B cell (primary cell): ENCODE data around the gene GLI1. TPM values are rescaled to one million over a fixed set of nuclear protein-coding genes. Genes with fewer than 3 reads are reported as not detected.
"Not testable (repeated sequence)": the region's sequence is repeated elsewhere in the genome, so short reads cannot be mapped to it uniquely, and the experiment has no call there.

Experiments used
- ATAC-seq: fragments of 200-7000 bp; cut with Tn5 transposase; one replicate; pipeline ENCODE4 v1.10.0; 2021; ENCODE audit warnings: low read depth, mild to moderate bottlenecking, moderate number of reproducible peaks, moderate library complexity
- CTCF ChIA-PET: fragments of 350-600 bp; sonication (Branson Sonifier 250); formaldehyde crosslinking; loops from one replicate; lab custom pipeline; 2021; ENCODE audit warnings: antibody characterized with exemption, inconsistent platforms; lab: Charles Lee
- POLR2A ChIA-PET: fragments of 350-600 bp; sonication (Branson Sonifier 250); formaldehyde crosslinking; loops from one replicate; lab custom pipeline; 2021; ENCODE audit warnings: antibody characterized with exemption; lab: Charles Lee
- DNase-seq: peaks from one replicate; pipeline ENCODE4 v3.0.0; 2013
- H2AFZ ChIP-seq: 2 replicates; pipeline ENCODE4 v1.6.1; 2012; ENCODE audit warnings: mild to moderate bottlenecking, low read depth, low read length; ENCODE audit not compliant: insufficient read depth, poor library complexity, severe bottlenecking
- H3K27ac ChIP-seq, 2 donors: 1 replicate in 1 of 2; 2 replicates in 1 of 2; pipeline ENCODE4 v1.5.1; 2012 to 2013; ENCODE audit warnings: low read length in 2 of 2, mild to moderate bottlenecking in 2 of 2, moderate library complexity in 1 of 2
- H3K27me3 ChIP-seq, 4 experiments: fragments of 200-600 bp in 1 of 4; sonication (generic) in 1 of 4; replicated peaks in 1 of 4; 1 replicate in 2 of 4; 2 replicates in 2 of 4; pipeline versions ENCODE4 v1.6.1 to v1.7.0; 2013 to 2016; ENCODE audit warnings: low read length in 3 of 4, mild to moderate bottlenecking in 2 of 4, mixed read lengths in 1 of 4, moderate library complexity in 1 of 4; ENCODE audit not compliant: insufficient read depth in 4 of 4, control insufficient read depth in 3 of 4; ENCODE audit errors: control extremely low read depth in 1 of 4
- H3K36me3 ChIP-seq, 2 experiments: replicated peaks in 1 of 2; 1 replicate in 1 of 2; 2 replicates in 1 of 2; pipeline versions ENCODE4 v1.6.1 to v1.7.1; 2013; ENCODE audit warnings: low read length in 1 of 2; ENCODE audit not compliant: insufficient read depth in 2 of 2, control insufficient read depth in 1 of 2; ENCODE audit errors: control extremely low read depth in 1 of 2, extremely low read depth in 1 of 2
- H3K4me1 ChIP-seq, 2 donors: fragments of 200-600 bp in 1 of 2; sonication (generic) in 1 of 2; 1 replicate in 1 of 2; 2 replicates in 1 of 2; pipeline versions ENCODE4 v1.5.1 to v1.6.1; 2013 to 2017; ENCODE audit warnings: low read length in 2 of 2; ENCODE audit not compliant: control insufficient read depth in 2 of 2, insufficient read depth in 2 of 2
- H3K4me2 ChIP-seq: replicated peaks from 2 replicates; pipeline ENCODE3; 2012; ENCODE audit warnings: mild to moderate bottlenecking, low read depth, low read length; ENCODE audit not compliant: poor library complexity, severe bottlenecking
- H3K4me3 ChIP-seq, 5 experiments: fragments of 200-600 bp in 1 of 5; sonication (generic) in 1 of 5; 1 replicate in 3 of 5; 2 replicates in 2 of 5; pipeline versions ENCODE4 v1.5.1 to v1.7.0; 2011 to 2016; ENCODE audit warnings: low read length in 4 of 5, mild to moderate bottlenecking in 4 of 5, low read depth in 2 of 5, control low read depth in 1 of 5, moderate library complexity in 1 of 5; ENCODE audit not compliant: insufficient read depth in 1 of 5; ENCODE audit errors: control extremely low read depth in 1 of 5, extremely low read depth in 1 of 5
- H3K79me2 ChIP-seq: fragments of 200-600 bp; sonication (generic); one replicate; pipeline ENCODE4 v1.6.0; 2016; ENCODE audit warnings: low read length; ENCODE audit not compliant: control insufficient read depth, insufficient read depth
- H3K9ac ChIP-seq: fragments of 200-600 bp; sonication (generic); 2 replicates; pipeline ENCODE4 v1.6.1; 2017; ENCODE audit warnings: mild to moderate bottlenecking, low read length, moderate library complexity
- H3K9me3 ChIP-seq, 3 donors: one replicate each; pipeline versions ENCODE4 v1.6.1 to v1.7.1; 2013; ENCODE audit warnings: low read length in 2 of 3; ENCODE audit not compliant: control insufficient read depth in 2 of 3, insufficient read depth in 1 of 3; ENCODE audit errors: control extremely low read depth in 1 of 3
- H4K20me1 ChIP-seq: 2 replicates; pipeline ENCODE4 v1.6.0; 2012; ENCODE audit warnings: mild to moderate bottlenecking, low read length; ENCODE audit not compliant: insufficient read depth, control insufficient read depth, poor library complexity, severe bottlenecking
- H3K27ac Mint-ChIP-seq: one replicate; pipeline ENCODE4 v1.8.0; 2021; ENCODE audit warnings: mixed read lengths
- H3K27me3 Mint-ChIP-seq: one replicate; pipeline ENCODE4 v1.8.0; 2021; ENCODE audit warnings: mixed read lengths
- H3K4me1 Mint-ChIP-seq: one replicate; pipeline ENCODE4 v1.8.0; 2021; ENCODE audit warnings: mixed read lengths
- H3K4me3 Mint-ChIP-seq: one replicate; pipeline ENCODE4 v1.8.0; 2021; ENCODE audit warnings: mixed read lengths
- H3K9me3 Mint-ChIP-seq: one replicate; pipeline ENCODE4 v1.8.0; 2022; ENCODE audit warnings: mixed read lengths; ENCODE audit not compliant: insufficient read depth
- EZH2 ChIP-seq: IDR thresholded peaks from 2 replicates; pipeline ENCODE4 v1.6.1; 2012; ENCODE audit warnings: borderline replicate concordance, low read depth, mild to moderate bottlenecking, moderate library complexity, low read length; ENCODE audit not compliant: insufficient read depth, poor library complexity, severe bottlenecking
- WGBS: methylation state at CpG from one replicate; pipeline ENCODE4 v1.1.5; 2013; ENCODE audit warnings: missing lambda C conversion rate; ENCODE audit not compliant: insufficient coverage; 5-methylcytosine and 5-hydroxymethylcytosine counted together
- intact Hi-C: fragments of 100-400 bp; cut with micrococcal nuclease; formaldehyde crosslinking; loops from one replicate; pipeline ENCODE4 v1.10.0; 2022
- polyA plus RNA-seq: library from polyadenylated mRNA; depleted of rRNA; stranded (reverse); fragments of >200 nt; gene quantifications from 2 replicates; pipeline ENCODE4 v1.2.3, GENCODE V29; 2012
- total RNA-seq, 2 donors: library from RNA; stranded (reverse); fragments of 120-200 nt in 1 of 2; gene quantifications; 1 replicate in 1 of 2; 2 replicates in 1 of 2; pipeline versions ENCODE4 v1.2.3 to v1.2.4, GENCODE V29; 2013 to 2022
- TF ChIP-seq, protein P1 (sequence below): fragments of 200-600 bp; IDR thresholded peaks from one replicate; pipeline ENCODE4 v1.8.0; 2022; ENCODE audit warnings: antibody characterized with exemption, mild to moderate bottlenecking

GLI1 gene
- total and polyA plus RNA-seq, 2 donors (not counting 1 experiment from before 2014, with no cell fraction given) = 4.1 to 5.4 TPM

DNA sequence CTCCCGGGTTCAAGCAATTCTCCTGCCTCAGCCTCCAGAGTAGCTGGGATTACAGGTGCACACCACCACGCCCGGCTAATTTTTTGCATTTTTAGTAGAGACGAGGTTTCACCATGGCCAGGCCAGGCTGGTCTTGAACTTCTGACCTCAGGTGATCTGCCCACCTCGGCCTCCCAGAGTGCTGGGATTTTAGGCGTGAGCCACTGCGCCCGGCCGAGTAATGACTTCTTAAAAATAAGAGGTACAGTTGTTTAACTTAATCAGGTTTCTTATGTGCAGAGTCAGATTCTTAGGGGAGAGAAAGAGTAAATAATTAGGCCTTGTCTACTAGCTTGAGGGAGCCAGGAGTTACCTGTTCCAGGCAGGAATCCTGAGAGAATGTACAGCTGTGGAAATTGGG lies 54.7 kb downstream of the GLI1 start:
- H3K27ac Mint-ChIP-seq, H2AFZ ChIP-seq, ATAC-seq, H3K4me2 ChIP-seq, H3K4me3 Mint-ChIP-seq, CTCF ChIA-PET, H3K9me3 Mint-ChIP-seq, H3K27me3 ChIP-seq, H3K9me3 ChIP-seq, H3K9ac ChIP-seq, intact Hi-C loops, DNase-seq, H3K27ac ChIP-seq, H3K4me3 ChIP-seq, H3K27me3 Mint-ChIP-seq: not testable (repeated sequence)
- POLR2A ChIA-PET = interaction anchor here (0.5 to 0.7 kb wide), 3 partner anchors 9 to 90 kb away, joined by 3 to 5 read pairs (median 3); no protein-coding TSS in a partner anchor
- Histone ChIP-seq H4K20me1 (peaks cover 12% of the 10 kb centered on the region), H3K79me2 (peaks cover 17% of the 10 kb centered on the region), H3K4me1 (peaks cover 11 to 14% of the 10 kb centered on the region in 2 donors), H3K36me3 (peaks cover 27 to 73% of the 10 kb centered on the region in 2 experiments)
- H3K4me1 Mint-ChIP-seq = peaks cover 15% of the 10 kb centered on the region
- WGBS = 94% methylated on average over 5 of the region's 9 CpGs

DNA sequence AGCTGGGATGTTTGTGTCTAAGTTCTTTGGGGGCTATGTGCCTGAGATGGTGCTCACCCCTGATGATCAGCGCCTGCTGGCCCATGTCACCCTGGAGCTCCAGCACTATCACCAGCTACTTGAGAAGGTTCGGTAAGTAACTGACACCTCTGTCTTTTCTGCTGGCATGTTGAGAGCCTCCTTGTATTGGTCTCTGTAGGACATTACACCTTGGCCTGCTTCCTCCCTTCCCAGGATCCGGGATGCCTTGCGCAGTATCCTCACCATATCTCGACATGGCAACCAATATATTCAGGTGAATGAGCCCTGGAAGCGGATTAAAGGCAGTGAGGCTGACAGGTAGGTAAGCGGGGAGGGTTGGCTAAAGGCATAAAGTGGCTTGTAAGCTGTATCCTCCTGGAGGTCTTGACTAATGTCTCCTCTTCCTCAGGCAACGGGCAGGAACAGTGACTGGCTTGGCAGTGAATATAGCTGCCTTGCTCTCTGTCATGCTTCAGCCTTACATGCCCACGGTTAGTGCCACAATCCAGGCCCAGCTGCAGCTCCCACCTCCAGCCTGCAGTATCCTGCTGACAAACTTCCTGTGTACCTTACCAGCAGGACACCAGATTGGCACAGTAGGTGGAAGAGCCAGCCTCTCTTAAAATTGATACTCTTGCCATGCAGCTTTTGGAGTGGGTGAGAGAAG lies 55.3 kb downstream of the GLI1 start:
- WGBS = 92% methylated on average over 4 of the region's 9 CpGs
- H3K27ac Mint-ChIP-seq = no peak overlapping the region
- H3K4me1 Mint-ChIP-seq = peaks cover 18% of the 10 kb centered on the region
- Histone ChIP-seq H3K9ac (no peak overlapping the region), H3K27ac (no peak overlapping the region), H2AFZ (no peak overlapping the region), H3K9me3 (no peaks in the 10 kb centered on the region), H3K4me3 (no peak overlapping the region), H3K27me3 (no peaks in the 10 kb centered on the region), H3K4me2 (no peak overlapping the region), H3K4me1 (peaks cover 15 to 20% of the 10 kb centered on the region in 2 donors), H3K79me2 (peaks cover 22% of the 10 kb centered on the region), H3K36me3 (peaks cover 27 to 70% of the 10 kb centered on the region in 2 experiments), H4K20me1 (peaks cover 19% of the 10 kb centered on the region)
- no peaks in the 10 kb centered on the region for H3K9me3 Mint-ChIP-seq
- no peak for TF ChIP-seq EZH2
- TF ChIP-seq, protein P1, sequence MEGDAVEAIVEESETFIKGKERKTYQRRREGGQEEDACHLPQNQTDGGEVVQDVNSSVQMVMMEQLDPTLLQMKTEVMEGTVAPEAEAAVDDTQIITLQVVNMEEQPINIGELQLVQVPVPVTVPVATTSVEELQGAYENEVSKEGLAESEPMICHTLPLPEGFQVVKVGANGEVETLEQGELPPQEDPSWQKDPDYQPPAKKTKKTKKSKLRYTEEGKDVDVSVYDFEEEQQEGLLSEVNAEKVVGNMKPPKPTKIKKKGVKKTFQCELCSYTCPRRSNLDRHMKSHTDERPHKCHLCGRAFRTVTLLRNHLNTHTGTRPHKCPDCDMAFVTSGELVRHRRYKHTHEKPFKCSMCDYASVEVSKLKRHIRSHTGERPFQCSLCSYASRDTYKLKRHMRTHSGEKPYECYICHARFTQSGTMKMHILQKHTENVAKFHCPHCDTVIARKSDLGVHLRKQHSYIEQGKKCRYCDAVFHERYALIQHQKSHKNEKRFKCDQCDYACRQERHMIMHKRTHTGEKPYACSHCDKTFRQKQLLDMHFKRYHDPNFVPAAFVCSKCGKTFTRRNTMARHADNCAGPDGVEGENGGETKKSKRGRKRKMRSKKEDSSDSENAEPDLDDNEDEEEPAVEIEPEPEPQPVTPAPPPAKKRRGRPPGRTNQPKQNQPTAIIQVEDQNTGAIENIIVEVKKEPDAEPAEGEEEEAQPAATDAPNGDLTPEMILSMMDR = no peak
- ChIA-PET CTCF (interaction anchor here (1.2 kb wide), 1 partner anchor 54 kb away, joined by 3 read pairs; no protein-coding TSS in a partner anchor), POLR2A (interaction anchor here (0.6 to 0.7 kb wide), 2 partner anchors 13 to 18 kb away, joined by 4 to 5 read pairs; no protein-coding TSS in a partner anchor)
- ATAC-seq = no peak
- no peak overlapping the region for H3K4me3 Mint-ChIP-seq
- intact Hi-C loops = no loop called here
- H3K27me3 Mint-ChIP-seq = no peaks in the 10 kb centered on the region
- DNase-seq = no peak
